Gastroesophageal sphincter (tissue), 3 donors: ENCODE measurements around the gene ADD3.

Experiments
- EP300 ChIP-seq: sonication (generic); formaldehyde crosslinking; IDR thresholded peaks from one replicate; pipeline ENCODE4 v1.6.1; 2017; ENCODE audit warnings: antibody characterized with exemption, mild to moderate bottlenecking
- POLR2A ChIP-seq, 2 donors: fragments of 450-650 bp; IDR thresholded peaks; one replicate each; pipeline ENCODE4 v1.6.1; 2017; ENCODE audit warnings: antibody characterized with exemption in 2 of 2, mild to moderate bottlenecking in 2 of 2, moderate library complexity in 1 of 2
- POLR2AphosphoS5 ChIP-seq: sonication (generic); formaldehyde crosslinking; IDR thresholded peaks from one replicate; pipeline ENCODE4 v1.6.1; 2017; ENCODE audit warnings: antibody characterized with exemption
- TF ChIP-seq, protein P1 (sequence below), 4 experiments: fragments of 200-600 bp in 2 of 4; fragments of 450-650 bp in 2 of 4; sonication (generic) in 1 of 4; IDR thresholded peaks; one replicate each; pipeline ENCODE4 v1.5.1; 2017 to 2019; ENCODE audit warnings: antibody characterized with exemption in 4 of 4, mild to moderate bottlenecking in 2 of 4, moderate library complexity in 2 of 4

GRCh38 chr10:110036640-110037039 lies 28.9 kb downstream of the ADD3 start:
- TF ChIP-seq, protein P1, sequence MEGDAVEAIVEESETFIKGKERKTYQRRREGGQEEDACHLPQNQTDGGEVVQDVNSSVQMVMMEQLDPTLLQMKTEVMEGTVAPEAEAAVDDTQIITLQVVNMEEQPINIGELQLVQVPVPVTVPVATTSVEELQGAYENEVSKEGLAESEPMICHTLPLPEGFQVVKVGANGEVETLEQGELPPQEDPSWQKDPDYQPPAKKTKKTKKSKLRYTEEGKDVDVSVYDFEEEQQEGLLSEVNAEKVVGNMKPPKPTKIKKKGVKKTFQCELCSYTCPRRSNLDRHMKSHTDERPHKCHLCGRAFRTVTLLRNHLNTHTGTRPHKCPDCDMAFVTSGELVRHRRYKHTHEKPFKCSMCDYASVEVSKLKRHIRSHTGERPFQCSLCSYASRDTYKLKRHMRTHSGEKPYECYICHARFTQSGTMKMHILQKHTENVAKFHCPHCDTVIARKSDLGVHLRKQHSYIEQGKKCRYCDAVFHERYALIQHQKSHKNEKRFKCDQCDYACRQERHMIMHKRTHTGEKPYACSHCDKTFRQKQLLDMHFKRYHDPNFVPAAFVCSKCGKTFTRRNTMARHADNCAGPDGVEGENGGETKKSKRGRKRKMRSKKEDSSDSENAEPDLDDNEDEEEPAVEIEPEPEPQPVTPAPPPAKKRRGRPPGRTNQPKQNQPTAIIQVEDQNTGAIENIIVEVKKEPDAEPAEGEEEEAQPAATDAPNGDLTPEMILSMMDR (IDR thresholded peaks at IDR 0.05), result no peak
- no peak for TF ChIP-seq POLR2A (IDR thresholded peaks at IDR 0.05)
- no peak for TF ChIP-seq POLR2AphosphoS5
- no peak for TF ChIP-seq EP300
